H1 (cell line): ENCODE measurements around the gene ATP2B3. TPM values are rescaled to one million over a fixed set of nuclear protein-coding genes. Genes with fewer than 3 reads are reported as not detected.

Source experiments
- GTF2F1 ChIP-seq: IDR thresholded peaks from 2 replicates; pipeline ENCODE4 v1.6.1; 2012; ENCODE audit warnings: low read depth, low read length, improper control_type of control experiment, borderline replicate concordance
- KDM1A ChIP-seq: fragments of 200-600, 300-600 bp; sonication (generic); IDR thresholded peaks from 2 replicates; pipeline ENCODE4 v1.7.1; 2016; ENCODE audit warnings: mild to moderate bottlenecking, low read length, borderline replicate concordance
- POLR2A ChIP-seq, 2 experiments: IDR thresholded peaks; 1 replicate in 1 of 2; 2 replicates in 1 of 2; pipeline ENCODE4 v1.6.1; 2011; ENCODE audit warnings: low read depth in 2 of 2, low read length in 2 of 2, mild to moderate bottlenecking in 2 of 2; ENCODE audit errors: control extremely low read depth in 1 of 2
- polyA plus RNA-seq, 7 experiments: library from polyadenylated mRNA; depleted of rRNA in 3 of 7; stranded (reverse) in 5 of 7; unstranded in 2 of 7; fragments of >200 nt in 5 of 7; fragments of 200-250 nt in 2 of 7; gene quantifications; 1 replicate in 5 of 7; 2 replicates in 1 of 7; 4 replicates in 1 of 7; pipeline versions ENCODE4 v1.2.1 to v1.2.3, GENCODE V29; 2011 to 2013; ENCODE audit warnings: missing spikeins in 2 of 7, mixed read lengths in 2 of 7
- total RNA-seq: library from RNA; stranded (reverse); fragmentation: NEBNext Ultra II Directional; extraction: Animal tissue kit (Norgen Biotek cat#: 25700); gene quantifications from 2 replicates; pipeline ENCODE4 v1.2.1, GENCODE V29; 2021
- TF ChIP-seq, protein P1 (sequence below): fragments of 300-600 bp; sonication (generic); IDR thresholded peaks from 2 replicates; pipeline ENCODE4 v1.7.1; 2012; ENCODE audit warnings: low read length, moderate library complexity, mild to moderate bottlenecking, inconsistent platforms; ENCODE audit not compliant: insufficient replicate concordance
- TF ChIP-seq, protein P2 (sequence below): IDR thresholded peaks from 2 replicates; pipeline ENCODE4 v1.6.1; 2011; ENCODE audit warnings: low read length, improper control_type of control experiment

ATP2B3 gene
- total and polyA plus RNA-seq, 2 of the 8 experiments (the other 6 are each of a cell fraction or from before 2014, with no cell fraction given) = 0.14 to 0.19 TPM

DNA sequence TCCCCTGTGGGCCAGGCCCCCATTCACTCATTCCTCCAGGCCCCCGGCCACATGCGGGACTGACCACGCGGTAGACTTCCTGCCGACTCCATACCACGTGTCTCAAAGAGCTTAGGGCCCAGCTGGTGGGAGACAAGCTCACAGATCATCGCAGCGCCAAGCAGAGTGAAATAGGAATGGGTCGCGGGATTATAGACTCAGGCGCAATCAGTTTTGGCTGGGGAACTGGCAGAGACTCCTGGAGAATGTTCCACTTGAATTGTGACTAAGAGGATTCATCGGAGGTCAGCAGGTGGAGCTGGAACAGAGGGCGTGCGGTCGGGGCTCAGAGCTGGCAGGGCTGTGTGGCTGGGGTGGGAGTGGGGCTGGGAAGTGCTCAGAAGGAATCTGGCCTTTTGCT, 15.6 kb downstream of the ATP2B3 start (continued):
- TF ChIP-seq, protein P1, sequence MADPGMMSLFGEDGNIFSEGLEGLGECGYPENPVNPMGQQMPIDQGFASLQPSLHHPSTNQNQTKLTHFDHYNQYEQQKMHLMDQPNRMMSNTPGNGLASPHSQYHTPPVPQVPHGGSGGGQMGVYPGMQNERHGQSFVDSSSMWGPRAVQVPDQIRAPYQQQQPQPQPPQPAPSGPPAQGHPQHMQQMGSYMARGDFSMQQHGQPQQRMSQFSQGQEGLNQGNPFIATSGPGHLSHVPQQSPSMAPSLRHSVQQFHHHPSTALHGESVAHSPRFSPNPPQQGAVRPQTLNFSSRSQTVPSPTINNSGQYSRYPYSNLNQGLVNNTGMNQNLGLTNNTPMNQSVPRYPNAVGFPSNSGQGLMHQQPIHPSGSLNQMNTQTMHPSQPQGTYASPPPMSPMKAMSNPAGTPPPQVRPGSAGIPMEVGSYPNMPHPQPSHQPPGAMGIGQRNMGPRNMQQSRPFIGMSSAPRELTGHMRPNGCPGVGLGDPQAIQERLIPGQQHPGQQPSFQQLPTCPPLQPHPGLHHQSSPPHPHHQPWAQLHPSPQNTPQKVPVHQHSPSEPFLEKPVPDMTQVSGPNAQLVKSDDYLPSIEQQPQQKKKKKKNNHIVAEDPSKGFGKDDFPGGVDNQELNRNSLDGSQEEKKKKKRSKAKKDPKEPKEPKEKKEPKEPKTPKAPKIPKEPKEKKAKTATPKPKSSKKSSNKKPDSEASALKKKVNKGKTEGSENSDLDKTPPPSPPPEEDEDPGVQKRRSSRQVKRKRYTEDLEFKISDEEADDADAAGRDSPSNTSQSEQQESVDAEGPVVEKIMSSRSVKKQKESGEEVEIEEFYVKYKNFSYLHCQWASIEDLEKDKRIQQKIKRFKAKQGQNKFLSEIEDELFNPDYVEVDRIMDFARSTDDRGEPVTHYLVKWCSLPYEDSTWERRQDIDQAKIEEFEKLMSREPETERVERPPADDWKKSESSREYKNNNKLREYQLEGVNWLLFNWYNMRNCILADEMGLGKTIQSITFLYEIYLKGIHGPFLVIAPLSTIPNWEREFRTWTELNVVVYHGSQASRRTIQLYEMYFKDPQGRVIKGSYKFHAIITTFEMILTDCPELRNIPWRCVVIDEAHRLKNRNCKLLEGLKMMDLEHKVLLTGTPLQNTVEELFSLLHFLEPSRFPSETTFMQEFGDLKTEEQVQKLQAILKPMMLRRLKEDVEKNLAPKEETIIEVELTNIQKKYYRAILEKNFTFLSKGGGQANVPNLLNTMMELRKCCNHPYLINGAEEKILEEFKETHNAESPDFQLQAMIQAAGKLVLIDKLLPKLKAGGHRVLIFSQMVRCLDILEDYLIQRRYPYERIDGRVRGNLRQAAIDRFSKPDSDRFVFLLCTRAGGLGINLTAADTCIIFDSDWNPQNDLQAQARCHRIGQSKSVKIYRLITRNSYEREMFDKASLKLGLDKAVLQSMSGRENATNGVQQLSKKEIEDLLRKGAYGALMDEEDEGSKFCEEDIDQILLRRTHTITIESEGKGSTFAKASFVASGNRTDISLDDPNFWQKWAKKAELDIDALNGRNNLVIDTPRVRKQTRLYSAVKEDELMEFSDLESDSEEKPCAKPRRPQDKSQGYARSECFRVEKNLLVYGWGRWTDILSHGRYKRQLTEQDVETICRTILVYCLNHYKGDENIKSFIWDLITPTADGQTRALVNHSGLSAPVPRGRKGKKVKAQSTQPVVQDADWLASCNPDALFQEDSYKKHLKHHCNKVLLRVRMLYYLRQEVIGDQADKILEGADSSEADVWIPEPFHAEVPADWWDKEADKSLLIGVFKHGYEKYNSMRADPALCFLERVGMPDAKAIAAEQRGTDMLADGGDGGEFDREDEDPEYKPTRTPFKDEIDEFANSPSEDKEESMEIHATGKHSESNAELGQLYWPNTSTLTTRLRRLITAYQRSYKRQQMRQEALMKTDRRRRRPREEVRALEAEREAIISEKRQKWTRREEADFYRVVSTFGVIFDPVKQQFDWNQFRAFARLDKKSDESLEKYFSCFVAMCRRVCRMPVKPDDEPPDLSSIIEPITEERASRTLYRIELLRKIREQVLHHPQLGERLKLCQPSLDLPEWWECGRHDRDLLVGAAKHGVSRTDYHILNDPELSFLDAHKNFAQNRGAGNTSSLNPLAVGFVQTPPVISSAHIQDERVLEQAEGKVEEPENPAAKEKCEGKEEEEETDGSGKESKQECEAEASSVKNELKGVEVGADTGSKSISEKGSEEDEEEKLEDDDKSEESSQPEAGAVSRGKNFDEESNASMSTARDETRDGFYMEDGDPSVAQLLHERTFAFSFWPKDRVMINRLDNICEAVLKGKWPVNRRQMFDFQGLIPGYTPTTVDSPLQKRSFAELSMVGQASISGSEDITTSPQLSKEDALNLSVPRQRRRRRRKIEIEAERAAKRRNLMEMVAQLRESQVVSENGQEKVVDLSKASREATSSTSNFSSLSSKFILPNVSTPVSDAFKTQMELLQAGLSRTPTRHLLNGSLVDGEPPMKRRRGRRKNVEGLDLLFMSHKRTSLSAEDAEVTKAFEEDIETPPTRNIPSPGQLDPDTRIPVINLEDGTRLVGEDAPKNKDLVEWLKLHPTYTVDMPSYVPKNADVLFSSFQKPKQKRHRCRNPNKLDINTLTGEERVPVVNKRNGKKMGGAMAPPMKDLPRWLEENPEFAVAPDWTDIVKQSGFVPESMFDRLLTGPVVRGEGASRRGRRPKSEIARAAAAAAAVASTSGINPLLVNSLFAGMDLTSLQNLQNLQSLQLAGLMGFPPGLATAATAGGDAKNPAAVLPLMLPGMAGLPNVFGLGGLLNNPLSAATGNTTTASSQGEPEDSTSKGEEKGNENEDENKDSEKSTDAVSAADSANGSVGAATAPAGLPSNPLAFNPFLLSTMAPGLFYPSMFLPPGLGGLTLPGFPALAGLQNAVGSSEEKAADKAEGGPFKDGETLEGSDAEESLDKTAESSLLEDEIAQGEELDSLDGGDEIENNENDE = no peak
- TF ChIP-seq KDM1A (no peak), POLR2A (IDR thresholded peaks at IDR 0.05; ENCODE audit: control extremely low read depth in 1 of 2, low read depth in 2 of 2, low read length in 2 of 2) (no peak), GTF2F1 (no peak)
- TF ChIP-seq, protein P2, sequence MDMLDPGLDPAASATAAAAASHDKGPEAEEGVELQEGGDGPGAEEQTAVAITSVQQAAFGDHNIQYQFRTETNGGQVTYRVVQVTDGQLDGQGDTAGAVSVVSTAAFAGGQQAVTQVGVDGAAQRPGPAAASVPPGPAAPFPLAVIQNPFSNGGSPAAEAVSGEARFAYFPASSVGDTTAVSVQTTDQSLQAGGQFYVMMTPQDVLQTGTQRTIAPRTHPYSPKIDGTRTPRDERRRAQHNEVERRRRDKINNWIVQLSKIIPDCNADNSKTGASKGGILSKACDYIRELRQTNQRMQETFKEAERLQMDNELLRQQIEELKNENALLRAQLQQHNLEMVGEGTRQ = no peak
